Skeletal muscle tissue (tissue), 4 donors: ENCODE data around the gene PSRC1. TPM values are rescaled to one million over a fixed set of nuclear protein-coding genes. Genes with fewer than 3 reads are reported as not detected.

Source experiments
- H3K27ac ChIP-seq: one replicate; pipeline ENCODE4 v1.7.0; 2013; ENCODE audit warnings: mild to moderate bottlenecking, low read depth, low read length, inconsistent platforms
- H3K27me3 ChIP-seq, 3 donors: one replicate each; pipeline ENCODE4 v1.7.0; 2013; ENCODE audit warnings: low read length in 3 of 3; ENCODE audit not compliant: control insufficient read depth in 3 of 3, insufficient read depth in 3 of 3
- H3K36me3 ChIP-seq, 3 donors: one replicate each; pipeline ENCODE4 v1.7.0; 2013; ENCODE audit warnings: low read length in 3 of 3; ENCODE audit not compliant: control insufficient read depth in 3 of 3, insufficient read depth in 3 of 3
- H3K4me1 ChIP-seq, 3 donors: one replicate each; pipeline ENCODE4 v1.7.0; 2013; ENCODE audit warnings: low read length in 3 of 3, mild to moderate bottlenecking in 3 of 3; ENCODE audit not compliant: control insufficient read depth in 3 of 3, insufficient read depth in 3 of 3
- H3K4me3 ChIP-seq, 3 donors: one replicate each; pipeline ENCODE4 v1.7.0; 2013; ENCODE audit warnings: low read length in 3 of 3
- H3K9ac ChIP-seq, 3 donors: one replicate each; pipeline ENCODE4 v1.7.0; 2013; ENCODE audit warnings: low read length in 3 of 3, mild to moderate bottlenecking in 3 of 3, moderate library complexity in 2 of 3, low read depth in 1 of 3
- H3K9me3 ChIP-seq, 3 donors: one replicate each; pipeline ENCODE4 v1.7.0; 2013; ENCODE audit warnings: low read length in 3 of 3; ENCODE audit not compliant: control insufficient read depth in 3 of 3
- total RNA-seq: library from RNA; depleted of rRNA; stranded (reverse); fragments of >200 nt; gene quantifications from one replicate; pipeline ENCODE4 v1.2.3, GENCODE V29; 2014
- donor health status: Osteomylitis.

PSRC1 gene
- total RNA-seq, 1 donor from 2014 or later: 1.6 TPM

GRCh38 chr1:109273570-109274288 lies 9.2 kb downstream of the PSRC1 start:
- Histone ChIP-seq H3K4me3 (no peak overlapping the region), H3K27ac (peak overlapping the region; percentile 73), H3K9me3 (no peaks in the 10 kb centered on the region), H3K9ac (no peak overlapping the region), H3K27me3 (no peaks in the 10 kb centered on the region), H3K36me3 (peaks cover 0 to 7% (median 3%) of the 10 kb centered on the region in 3 donors), H3K4me1 (peaks cover 5 to 30% (median 26%) of the 10 kb centered on the region in 3 donors)

DNA sequence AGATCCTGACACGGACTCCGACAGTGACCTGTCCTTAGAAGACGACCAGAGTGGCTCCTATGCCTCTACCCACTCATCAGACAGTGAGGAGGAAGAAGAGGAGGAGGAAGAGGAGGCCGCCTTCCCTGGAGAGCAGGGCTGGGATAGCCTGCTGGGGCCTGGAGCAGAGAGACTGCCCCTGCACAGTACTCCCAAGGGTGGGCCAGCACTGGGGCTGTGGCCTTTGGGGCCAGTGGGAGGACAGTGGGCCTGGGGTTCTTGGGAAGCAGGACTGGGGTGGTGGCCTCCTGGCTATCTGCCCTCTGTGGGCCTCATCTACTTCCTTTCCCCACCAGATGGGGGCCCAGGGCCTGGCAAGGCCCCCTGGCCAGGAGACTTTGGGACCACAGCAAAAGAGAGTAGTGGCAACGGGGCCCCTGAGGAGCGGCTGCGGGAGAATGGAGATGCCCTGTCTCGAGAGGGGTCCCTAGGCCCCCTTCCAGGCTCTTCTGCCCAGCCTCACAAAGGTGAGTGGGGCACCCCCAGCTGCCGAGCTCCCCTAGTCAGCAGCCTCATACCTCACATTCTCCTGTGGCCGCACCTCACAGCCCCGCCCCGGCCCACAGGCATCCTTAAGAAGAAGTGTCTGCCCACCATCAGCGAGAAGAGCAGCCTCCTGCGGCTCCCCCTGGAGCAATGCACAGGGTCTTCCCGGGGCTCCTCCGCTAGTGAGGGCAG lies 10.0 kb downstream of the PSRC1 start:
- H3K9ac ChIP-seq: no peak overlapping the region
- peaks cover 5 to 30% (median 26%) of the 10 kb centered on the region in 3 donors for H3K4me1 ChIP-seq
- peaks cover 0 to 7% (median 3%) of the 10 kb centered on the region in 3 donors for H3K36me3 ChIP-seq
- no peaks in the 10 kb centered on the region for H3K27me3 ChIP-seq
- H3K27ac ChIP-seq: no peak overlapping the region
- no peaks in the 10 kb centered on the region for H3K9me3 ChIP-seq
- no peak overlapping the region for H3K4me3 ChIP-seq

DNA sequence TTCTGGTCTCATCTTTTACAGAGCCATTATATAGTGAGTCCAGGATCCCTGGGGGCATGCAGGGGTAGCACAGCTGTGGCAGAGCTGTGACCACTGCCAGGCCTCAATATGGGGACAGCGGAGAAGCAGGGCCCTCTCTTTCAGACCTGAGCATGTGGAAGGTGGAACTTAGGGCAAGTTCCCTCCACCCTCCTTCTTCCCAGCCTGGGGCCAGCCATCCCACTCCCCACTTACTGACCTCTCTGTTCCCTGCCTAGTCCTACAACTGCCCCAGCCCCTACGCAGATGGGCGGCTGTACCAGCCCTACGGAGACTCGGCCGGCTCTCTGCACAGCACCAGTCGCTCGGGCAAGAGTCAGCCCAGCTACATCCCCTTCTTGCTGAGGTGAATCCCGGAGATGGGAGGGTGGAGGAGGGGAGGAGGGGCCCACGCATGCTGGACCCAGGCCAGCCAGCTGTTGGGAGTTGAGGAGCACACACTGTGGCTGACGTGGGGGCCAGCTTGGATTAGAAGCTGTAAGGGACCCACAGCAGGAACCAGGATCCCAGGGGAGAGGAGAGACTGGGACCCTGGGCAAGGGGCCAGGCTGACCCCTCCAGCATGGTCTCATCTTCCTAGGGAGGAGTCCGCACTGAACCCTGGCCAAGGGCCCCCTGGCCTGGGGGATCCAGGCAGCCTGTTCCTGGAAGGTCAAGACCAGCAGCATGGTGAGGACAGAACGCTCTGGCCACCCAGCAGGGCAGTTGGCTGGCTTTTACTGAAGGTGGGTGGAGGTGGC lies 10.7 kb downstream of the PSRC1 start:
- no peaks in the 10 kb centered on the region for H3K9me3 ChIP-seq
- H3K4me1 ChIP-seq: peaks cover under 1 to 22% (median 19%) of the 10 kb centered on the region in 3 donors
- H3K27ac ChIP-seq: no peak overlapping the region
- no peak overlapping the region for H3K9ac ChIP-seq
- no peak overlapping the region for H3K4me3 ChIP-seq
- H3K27me3 ChIP-seq: no peaks in the 10 kb centered on the region
- peaks cover 0 to 7% (median 3%) of the 10 kb centered on the region in 3 donors for H3K36me3 ChIP-seq

GRCh38 chr1:109271458-109271857 lies 11.5 kb downstream of the PSRC1 start:
- no peak overlapping the region for H3K9ac ChIP-seq
- no peak overlapping the region for H3K27ac ChIP-seq
- H3K4me1 ChIP-seq: peaks cover 0 to 18% (median 17%) of the 10 kb centered on the region in 3 donors
- no peak overlapping the region for H3K4me3 ChIP-seq
- no peaks in the 10 kb centered on the region for H3K27me3 ChIP-seq
- H3K36me3 ChIP-seq: peaks cover 0 to 8% (median 3%) of the 10 kb centered on the region in 3 donors
- no peaks in the 10 kb centered on the region for H3K9me3 ChIP-seq

GRCh38 chr1:109270623-109271317 lies 12.2 kb downstream of the PSRC1 start:
- H3K36me3 ChIP-seq: peaks cover 0 to 8% (median 3%) of the 10 kb centered on the region in 3 donors
- no peak overlapping the region for H3K4me3 ChIP-seq
- H3K27ac ChIP-seq: no peak overlapping the region
- peaks cover 0 to 16% (median 16%) of the 10 kb centered on the region in 3 donors for H3K4me1 ChIP-seq
- no peak overlapping the region for H3K9ac ChIP-seq
- no peaks in the 10 kb centered on the region for H3K27me3 ChIP-seq
- H3K9me3 ChIP-seq: no peaks in the 10 kb centered on the region

GRCh38 chr1:109269981-109270622 lies 12.8 kb downstream of the PSRC1 start:
- no peak overlapping the region for H3K27ac ChIP-seq
- no peak overlapping the region for H3K9ac ChIP-seq
- peaks cover 0 to 9% (median 9%) of the 10 kb centered on the region in 3 donors for H3K4me1 ChIP-seq
- no peaks in the 10 kb centered on the region for H3K9me3 ChIP-seq
- no peaks in the 10 kb centered on the region for H3K27me3 ChIP-seq
- H3K4me3 ChIP-seq: no peak overlapping the region
- peaks cover 0 to 11% (median 4%) of the 10 kb centered on the region in 3 donors for H3K36me3 ChIP-seq

GRCh38 chr1:109269212-109269980 lies 13.5 kb downstream of the PSRC1 start:
- H3K36me3 ChIP-seq: peaks cover 0 to 18% (median 9%) of the 10 kb centered on the region in 3 donors
- H3K4me3 ChIP-seq: no peak overlapping the region
- no peaks in the 10 kb centered on the region for H3K27me3 ChIP-seq
- H3K9me3 ChIP-seq: no peaks in the 10 kb centered on the region
- H3K4me1 ChIP-seq: peaks cover 0 to 2% (median 2%) of the 10 kb centered on the region in 3 donors
- H3K27ac ChIP-seq: no peak overlapping the region
- H3K9ac ChIP-seq: no peak overlapping the region

- Histone ChIP-seq H3K27ac (no peak overlapping the region), H3K9ac (no peak overlapping the region), H3K36me3 (peaks cover 0 to 19% (median 10%) of the 10 kb centered on the region in 3 donors), H3K4me3 (no peak overlapping the region), H3K4me1 (peaks cover 0 to 5% (median 4%) of the 10 kb centered on the region in 3 donors), H3K9me3 (no peaks in the 10 kb centered on the region), H3K27me3 (no peaks in the 10 kb centered on the region)
These were observed 14.3 kb downstream of the PSRC1 start for GRCh38 chr1:109268431-109269211.
